Measurements from ENCODE around the gene ZAP70. TPM values are rescaled to one million over a fixed set of nuclear protein-coding genes. Genes with fewer than 3 reads are reported as not detected.
"Not testable (repeated sequence)": the region's sequence is repeated elsewhere in the genome, so short reads cannot be mapped to it uniquely, and the experiment has no call there.

The ZAP70 gene
- total RNA-seq, 2 donors from 2014 or later, result 3.4 to 5.3 TPM

GRCh38 chr2:97708048-97708380 lies 5.4 kb upstream of the ZAP70 start:
- Histone ChIP-seq H3K4me3 (no peak overlapping the region), H3K27me3 (replicated peaks; ENCODE audit: insufficient read depth) (no peaks in the 10 kb centered on the region), H3K36me3 (no peaks in the 10 kb centered on the region), H3K9me3 (no peaks in the 10 kb centered on the region), H3K4me1 (ENCODE audit: control insufficient read depth in 1 of 2, low read depth in 2 of 2) (no peaks in the 10 kb centered on the region), H3K27ac (no peak overlapping the region)
- ATAC-seq (ENCODE audit: insufficient number of reproducible peaks, low FRiP score, low read depth) (no peak), DNase-seq (ENCODE audit: low spot score) (no peak)
- no peak for TF ChIP-seq CTCF (IDR thresholded peaks at IDR 0.05)

GRCh38 chr2:97708608-97709007 lies 4.8 kb upstream of the ZAP70 start:
- H3K4me1 ChIP-seq (ENCODE audit: control insufficient read depth in 1 of 2, low read depth in 2 of 2), result no peaks in the 10 kb centered on the region
- no peak for TF ChIP-seq CTCF (IDR thresholded peaks at IDR 0.05)
- H3K4me3 ChIP-seq, result no peak overlapping the region
- H3K27me3 ChIP-seq (replicated peaks; ENCODE audit: insufficient read depth), result no peaks in the 10 kb centered on the region
- ATAC-seq (ENCODE audit: insufficient number of reproducible peaks, low FRiP score, low read depth) (no peak), DNase-seq (ENCODE audit: low spot score) (no peak)
- no peaks in the 10 kb centered on the region for H3K9me3 ChIP-seq
- H3K27ac ChIP-seq, result no peak overlapping the region
- no peaks in the 10 kb centered on the region for H3K36me3 ChIP-seq

- H3K36me3 ChIP-seq, result no peaks in the 10 kb centered on the region
- DNase-seq (ENCODE audit: low spot score) (no peak), ATAC-seq (ENCODE audit: insufficient number of reproducible peaks, low FRiP score, low read depth) (no peak)
- no peaks in the 10 kb centered on the region for H3K4me1 ChIP-seq (ENCODE audit: control insufficient read depth in 1 of 2, low read depth in 2 of 2)
- H3K9me3 ChIP-seq, result no peaks in the 10 kb centered on the region
- H3K4me3 ChIP-seq, result no peak overlapping the region
- H3K27ac ChIP-seq, result no peak overlapping the region
- H3K27me3 ChIP-seq (replicated peaks; ENCODE audit: insufficient read depth), result no peaks in the 10 kb centered on the region
- no peak for TF ChIP-seq CTCF (IDR thresholded peaks at IDR 0.05)
Measured at GRCh38 chr2:97711394-97711711, 2.0 kb upstream of the ZAP70 start.

GRCh38 chr2:97712175-97712574 lies 1.2 kb upstream of the ZAP70 start:
- H3K36me3 ChIP-seq; H3K27me3 ChIP-seq (replicated peaks; ENCODE audit: insufficient read depth); H3K4me3 ChIP-seq; ATAC-seq (ENCODE audit: insufficient number of reproducible peaks, low FRiP score, low read depth); H3K9me3 ChIP-seq; DNase-seq (ENCODE audit: low spot score); H3K27ac ChIP-seq; H3K4me1 ChIP-seq (ENCODE audit: control insufficient read depth in 1 of 2, low read depth in 2 of 2): not testable (repeated sequence)

- no peak for ATAC-seq (ENCODE audit: insufficient number of reproducible peaks, low FRiP score, low read depth)
- H3K27me3 ChIP-seq (replicated peaks; ENCODE audit: insufficient read depth), result no peaks in the 10 kb centered on the region
- H3K27ac ChIP-seq, result no peak overlapping the region
- DNase-seq (ENCODE audit: low spot score), result no peak
- TF ChIP-seq CTCF (IDR thresholded peaks at IDR 0.05), result no peak
- H3K36me3 ChIP-seq, result no peaks in the 10 kb centered on the region
- H3K4me1 ChIP-seq (ENCODE audit: control insufficient read depth in 1 of 2, low read depth in 2 of 2), result no peaks in the 10 kb centered on the region
- H3K4me3 ChIP-seq, result no peak overlapping the region
- no peaks in the 10 kb centered on the region for H3K9me3 ChIP-seq
Measured at GRCh38 chr2:97712693-97713295, 582 bp upstream of the ZAP70 start.
